Bronchial smooth muscle cell (primary cell): ENCODE measurements around the gene HCFC2. TPM values are rescaled to one million over a fixed set of nuclear protein-coding genes. Genes with fewer than 3 reads are reported as not detected.

Source experiments
- total RNA-seq: library from RNA; depleted of rRNA; stranded (reverse); fragments of >200 nt; gene quantifications from 2 replicates; pipeline ENCODE4 v1.2.1, GENCODE V29; 2014

HCFC2 gene
- total RNA-seq = 23.2 and 23.8 TPM in 2 replicates

GRCh38 chr12:104064031-104064841 lies at the start of gene HCFC2:
TSS of gene HCFC2 (plus strand) at chr12:104064531. CDS start at chr12:104064561, 30 bp downstream.

GRCh38 chr12:104049903-104050356 lies 14.4 kb upstream of the HCFC2 start, which contains the start of gene GLT8D2:
TSS of gene GLT8D2 (minus strand) at chr12:104050187. CDS start at chr12:104019648, 30,539 bp downstream.

GRCh38 chr12:104137902-104138796 lies 73.8 kb downstream of the HCFC2 start, which contains the start of gene NFYB:
TSS of gene NFYB (minus strand) at chr12:104138210. CDS start at chr12:104135453, 2,757 bp downstream.

Other genes with a start within 250 kb of the HCFC2 start
- gene NT5DC3, start 223.3 kb upstream of the HCFC2 start, total RNA-seq = 3.9 and 6.0 TPM in 2 replicates
- gene HSP90B1, start 134.1 kb upstream of the HCFC2 start, total RNA-seq = 412 and 615 TPM in 2 replicates
- gene TDG, start 98.7 kb upstream of the HCFC2 start, total RNA-seq = 11.7 and 15.3 TPM in 2 replicates
- gene GLT8D2, start 14.3 kb upstream of the HCFC2 start, total RNA-seq = 51.2 and 82.3 TPM in 2 replicates
- 25.4 and 30.9 TPM in 2 replicates for gene NFYB, start 73.7 kb downstream of the HCFC2 start, total RNA-seq
- gene TXNRD1, start 151.2 kb downstream of the HCFC2 start, total RNA-seq = 472 and 577 TPM in 2 replicates
- gene EID3, start 239.2 kb downstream of the HCFC2 start, total RNA-seq = 9.1 and 9.5 TPM in 2 replicates